B cell (primary cell): ENCODE data around the gene SPON2. TPM values are rescaled to one million over a fixed set of nuclear protein-coding genes. Genes with fewer than 3 reads are reported as not detected.

Experiments used
- ATAC-seq: fragments of 200-7000 bp; cut with Tn5 transposase; one replicate; pipeline ENCODE4 v1.10.0; 2021; ENCODE audit warnings: low read depth, mild to moderate bottlenecking, moderate number of reproducible peaks, moderate library complexity
- CTCF ChIA-PET: fragments of 350-600 bp; sonication (Branson Sonifier 250); formaldehyde crosslinking; loops from one replicate; lab custom pipeline; 2021; ENCODE audit warnings: antibody characterized with exemption, inconsistent platforms; lab: Charles Lee
- POLR2A ChIA-PET: fragments of 350-600 bp; sonication (Branson Sonifier 250); formaldehyde crosslinking; loops from one replicate; lab custom pipeline; 2021; ENCODE audit warnings: antibody characterized with exemption; lab: Charles Lee
- DNase-seq: peaks from one replicate; pipeline ENCODE4 v3.0.0; 2013
- H2AFZ ChIP-seq: 2 replicates; pipeline ENCODE4 v1.6.1; 2012; ENCODE audit warnings: mild to moderate bottlenecking, low read depth, low read length; ENCODE audit not compliant: insufficient read depth, poor library complexity, severe bottlenecking
- H3K27ac ChIP-seq, 2 donors: 1 replicate in 1 of 2; 2 replicates in 1 of 2; pipeline ENCODE4 v1.5.1; 2012 to 2013; ENCODE audit warnings: low read length in 2 of 2, mild to moderate bottlenecking in 2 of 2, moderate library complexity in 1 of 2
- H3K27me3 ChIP-seq, 4 experiments: fragments of 200-600 bp in 1 of 4; sonication (generic) in 1 of 4; replicated peaks in 1 of 4; 1 replicate in 2 of 4; 2 replicates in 2 of 4; pipeline versions ENCODE4 v1.6.1 to v1.7.0; 2013 to 2016; ENCODE audit warnings: low read length in 3 of 4, mild to moderate bottlenecking in 2 of 4, mixed read lengths in 1 of 4, moderate library complexity in 1 of 4; ENCODE audit not compliant: insufficient read depth in 4 of 4, control insufficient read depth in 3 of 4; ENCODE audit errors: control extremely low read depth in 1 of 4
- H3K36me3 ChIP-seq, 2 experiments: replicated peaks in 1 of 2; 1 replicate in 1 of 2; 2 replicates in 1 of 2; pipeline versions ENCODE4 v1.6.1 to v1.7.1; 2013; ENCODE audit warnings: low read length in 1 of 2; ENCODE audit not compliant: insufficient read depth in 2 of 2, control insufficient read depth in 1 of 2; ENCODE audit errors: control extremely low read depth in 1 of 2, extremely low read depth in 1 of 2
- H3K4me1 ChIP-seq, 2 donors: fragments of 200-600 bp in 1 of 2; sonication (generic) in 1 of 2; 1 replicate in 1 of 2; 2 replicates in 1 of 2; pipeline versions ENCODE4 v1.5.1 to v1.6.1; 2013 to 2017; ENCODE audit warnings: low read length in 2 of 2; ENCODE audit not compliant: control insufficient read depth in 2 of 2, insufficient read depth in 2 of 2
- H3K4me2 ChIP-seq: replicated peaks from 2 replicates; pipeline ENCODE3; 2012; ENCODE audit warnings: mild to moderate bottlenecking, low read depth, low read length; ENCODE audit not compliant: poor library complexity, severe bottlenecking
- H3K4me3 ChIP-seq, 5 experiments: fragments of 200-600 bp in 1 of 5; sonication (generic) in 1 of 5; 1 replicate in 3 of 5; 2 replicates in 2 of 5; pipeline versions ENCODE4 v1.5.1 to v1.7.0; 2011 to 2016; ENCODE audit warnings: low read length in 4 of 5, mild to moderate bottlenecking in 4 of 5, low read depth in 2 of 5, control low read depth in 1 of 5, moderate library complexity in 1 of 5; ENCODE audit not compliant: insufficient read depth in 1 of 5; ENCODE audit errors: control extremely low read depth in 1 of 5, extremely low read depth in 1 of 5
- H3K79me2 ChIP-seq: fragments of 200-600 bp; sonication (generic); one replicate; pipeline ENCODE4 v1.6.0; 2016; ENCODE audit warnings: low read length; ENCODE audit not compliant: control insufficient read depth, insufficient read depth
- H3K9ac ChIP-seq: fragments of 200-600 bp; sonication (generic); 2 replicates; pipeline ENCODE4 v1.6.1; 2017; ENCODE audit warnings: mild to moderate bottlenecking, low read length, moderate library complexity
- H3K9me3 ChIP-seq, 3 donors: one replicate each; pipeline versions ENCODE4 v1.6.1 to v1.7.1; 2013; ENCODE audit warnings: low read length in 2 of 3; ENCODE audit not compliant: control insufficient read depth in 2 of 3, insufficient read depth in 1 of 3; ENCODE audit errors: control extremely low read depth in 1 of 3
- H4K20me1 ChIP-seq: 2 replicates; pipeline ENCODE4 v1.6.0; 2012; ENCODE audit warnings: mild to moderate bottlenecking, low read length; ENCODE audit not compliant: insufficient read depth, control insufficient read depth, poor library complexity, severe bottlenecking
- H3K27ac Mint-ChIP-seq: one replicate; pipeline ENCODE4 v1.8.0; 2021; ENCODE audit warnings: mixed read lengths
- H3K27me3 Mint-ChIP-seq: one replicate; pipeline ENCODE4 v1.8.0; 2021; ENCODE audit warnings: mixed read lengths
- H3K4me1 Mint-ChIP-seq: one replicate; pipeline ENCODE4 v1.8.0; 2021; ENCODE audit warnings: mixed read lengths
- H3K4me3 Mint-ChIP-seq: one replicate; pipeline ENCODE4 v1.8.0; 2021; ENCODE audit warnings: mixed read lengths
- H3K9me3 Mint-ChIP-seq: one replicate; pipeline ENCODE4 v1.8.0; 2022; ENCODE audit warnings: mixed read lengths; ENCODE audit not compliant: insufficient read depth
- CTCF ChIP-seq: fragments of 200-600 bp; IDR thresholded peaks from one replicate; pipeline ENCODE4 v1.8.0; 2022; ENCODE audit warnings: antibody characterized with exemption, mild to moderate bottlenecking
- EZH2 ChIP-seq: IDR thresholded peaks from 2 replicates; pipeline ENCODE4 v1.6.1; 2012; ENCODE audit warnings: borderline replicate concordance, low read depth, mild to moderate bottlenecking, moderate library complexity, low read length; ENCODE audit not compliant: insufficient read depth, poor library complexity, severe bottlenecking
- WGBS: methylation state at CpG from one replicate; pipeline ENCODE4 v1.1.5; 2013; ENCODE audit warnings: missing lambda C conversion rate; ENCODE audit not compliant: insufficient coverage; 5-methylcytosine and 5-hydroxymethylcytosine counted together
- intact Hi-C: fragments of 100-400 bp; cut with micrococcal nuclease; formaldehyde crosslinking; loops from one replicate; pipeline ENCODE4 v1.10.0; 2022
- polyA plus RNA-seq: library from polyadenylated mRNA; depleted of rRNA; stranded (reverse); fragments of >200 nt; gene quantifications from 2 replicates; pipeline ENCODE4 v1.2.3, GENCODE V29; 2012
- small RNA-seq: library from RNA; depleted of rRNA; stranded (forward); fragments of <200 nt; gene quantifications from one replicate; pipeline ENCODE3, GENCODE V24; 2012; ENCODE audit warnings: low replicate concordance, low read depth; ENCODE audit not compliant: insufficient read length
- total RNA-seq, 2 donors: library from RNA; stranded (reverse); fragments of 120-200 nt in 1 of 2; gene quantifications; 1 replicate in 1 of 2; 2 replicates in 1 of 2; pipeline versions ENCODE4 v1.2.3 to v1.2.4, GENCODE V29; 2013 to 2022

SPON2 gene
- total and polyA plus RNA-seq, 2 donors (not counting 1 experiment from before 2014, with no cell fraction given), result 3.8 to 5.1 TPM

DNA sequence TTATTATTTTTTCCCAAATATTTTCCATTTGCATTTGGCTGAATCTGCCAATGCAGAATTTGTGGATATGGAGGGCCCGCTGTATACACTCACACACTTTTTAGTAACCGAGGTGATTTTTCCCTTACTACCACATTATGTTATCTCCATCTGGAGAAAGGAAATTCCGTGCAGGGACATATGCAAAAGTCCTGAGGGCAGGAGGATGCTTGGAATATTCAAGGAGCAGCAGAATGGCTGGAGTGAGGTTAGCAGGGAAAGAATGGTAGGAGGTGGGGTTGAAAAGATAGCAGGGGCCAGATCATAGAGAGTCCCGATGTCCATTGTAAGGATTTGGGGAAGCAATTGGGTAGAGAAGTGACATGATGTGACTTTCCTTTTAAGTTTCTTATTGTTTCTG, 47.6 kb downstream of the SPON2 start:
- ChIA-PET CTCF (no interaction called here), POLR2A (no interaction called here)
- no peak overlapping the region for H3K4me3 Mint-ChIP-seq
- no peaks in the 10 kb centered on the region for H3K27me3 ChIP-seq
- H3K4me1 Mint-ChIP-seq, result no peaks in the 10 kb centered on the region
- 75% methylated on average over 2 of the region's 4 CpGs for WGBS
- no peak overlapping the region for H2AFZ ChIP-seq
- ATAC-seq (no peak), DNase-seq (no peak)
- TF ChIP-seq EZH2 (no peak), CTCF (no peak)
- no peaks in the 10 kb centered on the region for H3K9me3 ChIP-seq
- no peaks in the 10 kb centered on the region for H3K4me1 ChIP-seq
- H3K27me3 Mint-ChIP-seq, result peaks cover 16% of the 10 kb centered on the region
- no peak overlapping the region for H3K27ac ChIP-seq
- intact Hi-C loops, result no loop called here
- H4K20me1 ChIP-seq, result no peaks in the 10 kb centered on the region
- no peaks in the 10 kb centered on the region for H3K9me3 Mint-ChIP-seq
- H3K36me3 ChIP-seq, result no peaks in the 10 kb centered on the region
- H3K27ac Mint-ChIP-seq, result no peak overlapping the region
- no peaks in the 10 kb centered on the region for H3K79me2 ChIP-seq
- H3K4me3 ChIP-seq, result no peak overlapping the region
- H3K9ac ChIP-seq, result no peak overlapping the region
- H3K4me2 ChIP-seq, result no peak overlapping the region

GRCh38 chr4:1122505-1122904, 49.9 kb downstream of the SPON2 start:
- intact Hi-C loops, result no loop called here
- CTCF ChIA-PET, result interaction anchor here (1.4 kb wide), 1 partner anchor 233 kb away, joined by 3 read pairs; no protein-coding TSS in a partner anchor
- H3K4me3 ChIP-seq, result no peak overlapping the region
- H3K27ac ChIP-seq, result no peak overlapping the region
- H3K27me3 Mint-ChIP-seq, result peaks cover 19% of the 10 kb centered on the region
- H3K4me1 ChIP-seq, result no peaks in the 10 kb centered on the region
- H3K27ac Mint-ChIP-seq, result no peak overlapping the region
- no peaks in the 10 kb centered on the region for H4K20me1 ChIP-seq
- H3K9ac ChIP-seq, result no peak overlapping the region
- no peaks in the 10 kb centered on the region for H3K4me1 Mint-ChIP-seq
- H3K27me3 ChIP-seq, result no peaks in the 10 kb centered on the region
- H2AFZ ChIP-seq, result no peak overlapping the region
- no peaks in the 10 kb centered on the region for H3K9me3 ChIP-seq
- POLR2A ChIA-PET, result no interaction called here
- no peak overlapping the region for H3K4me3 Mint-ChIP-seq
- H3K79me2 ChIP-seq, result no peaks in the 10 kb centered on the region
- H3K9me3 Mint-ChIP-seq, result no peaks in the 10 kb centered on the region
- H3K36me3 ChIP-seq, result no peaks in the 10 kb centered on the region
- 94% methylated on average over 2 of the region's 3 CpGs for WGBS
- ATAC-seq (no peak), DNase-seq (no peak)
- TF ChIP-seq CTCF (no peak), EZH2 (no peak)
- H3K4me2 ChIP-seq, result no peak overlapping the region

Small RNA genes lying within 50 kb of the gene (small RNA-seq; reads per million reads assigned to genes)
- not detected for gene RF00554

Other genes with a start within 250 kb of the SPON2 start
- 283 and 302 TPM in 2 replicates for gene GAK, start 240.3 kb downstream of the SPON2 start, total RNA-seq
- 113 and 134 TPM in 2 replicates for gene GAK, start 240.3 kb downstream of the SPON2 start, polyA plus RNA-seq
- 44.4 and 47.9 TPM in 2 replicates for gene TMEM175, start 240.1 kb downstream of the SPON2 start, total RNA-seq
- 432 and 546 TPM in 2 replicates for gene TMEM175, start 240.1 kb downstream of the SPON2 start, polyA plus RNA-seq
- gene DGKQ, start 199.0 kb downstream of the SPON2 start, total RNA-seq, result 30.4 and 34.9 TPM in 2 replicates
- 21.7 and 22.6 TPM in 2 replicates for gene DGKQ, start 199.0 kb downstream of the SPON2 start, polyA plus RNA-seq
- 57.8 and 67.4 TPM in 2 replicates for gene IDUA, start 185.5 kb downstream of the SPON2 start, total RNA-seq
- 51.8 and 57.0 TPM in 2 replicates for gene IDUA, start 185.5 kb downstream of the SPON2 start, polyA plus RNA-seq
- gene SLC26A1, start 179.2 kb downstream of the SPON2 start, total RNA-seq, result 0.92 and 1.1 TPM in 2 replicates
- gene SLC26A1, start 179.2 kb downstream of the SPON2 start, polyA plus RNA-seq, result 0.03 TPM in 1 of 2 replicates, not detected in the other
- 28.5 and 28.9 TPM in 2 replicates for gene FGFRL1, start 161.0 kb downstream of the SPON2 start, total RNA-seq
- 24.1 and 33.8 TPM in 2 replicates for gene FGFRL1, start 161.0 kb downstream of the SPON2 start, polyA plus RNA-seq
- 3.8 and 5.9 TPM in 2 replicates for gene RNF212, start 59.0 kb downstream of the SPON2 start, total RNA-seq
- 2.1 TPM in 2 replicates for gene RNF212, start 59.0 kb downstream of the SPON2 start, polyA plus RNA-seq
- gene CTBP1, start 76.5 kb upstream of the SPON2 start, total RNA-seq, result 210 and 212 TPM in 2 replicates
- gene CTBP1, start 76.5 kb upstream of the SPON2 start, polyA plus RNA-seq, result 293 and 343 TPM in 2 replicates
- 103 and 106 TPM in 2 replicates for gene MAEA, start 117.3 kb upstream of the SPON2 start, total RNA-seq
- 107 and 114 TPM in 2 replicates for gene MAEA, start 117.3 kb upstream of the SPON2 start, polyA plus RNA-seq
- gene UVSSA, start 174.6 kb upstream of the SPON2 start, total RNA-seq, result 40.5 and 47.3 TPM in 2 replicates
- gene UVSSA, start 174.6 kb upstream of the SPON2 start, polyA plus RNA-seq, result 34.6 and 38.7 TPM in 2 replicates
- not detected in 2 replicates for gene NKX1-1, start 233.9 kb upstream of the SPON2 start, total RNA-seq
- gene NKX1-1, start 233.9 kb upstream of the SPON2 start, polyA plus RNA-seq, result not detected in 2 replicates